Measurements from ENCODE around the gene FTCD. TPM values are rescaled to one million over a fixed set of nuclear protein-coding genes. Genes with fewer than 3 reads are reported as not detected.
"Not testable (repeated sequence)": the region's sequence is repeated elsewhere in the genome, so short reads cannot be mapped to it uniquely, and the experiment has no call there.

Gene FTCD
- total RNA-seq, 1 experiment from 2014 or later: 0.36 TPM

- DNase-seq (ENCODE audit: low read depth): not testable (repeated sequence)
Observed at GRCh38 chr21:46140352-46141003, 14.9 kb downstream of the FTCD start.

- no peak for DNase-seq (ENCODE audit: low read depth)
Observed at GRCh38 chr21:46139686-46140085, 15.7 kb downstream of the FTCD start.

- DNase-seq (ENCODE audit: low read depth): no peak
Observed at GRCh38 chr21:46138383-46138970, 16.9 kb downstream of the FTCD start.

GRCh38 chr21:46137908-46138307 lies 17.5 kb downstream of the FTCD start:
- DNase-seq (ENCODE audit: low read depth): no peak

GRCh38 chr21:46136739-46137349 lies 18.5 kb downstream of the FTCD start:
- no peak for DNase-seq (ENCODE audit: low read depth)

GRCh38 chr21:46135782-46136395 lies 19.5 kb downstream of the FTCD start:
- no peak for DNase-seq (ENCODE audit: low read depth)

- DNase-seq (ENCODE audit: low read depth): no peak
Observed at GRCh38 chr21:46131838-46132651, 23.3 kb downstream of the FTCD start.

- DNase-seq (ENCODE audit: low read depth): no peak
Observed at GRCh38 chr21:46131588-46131837, 23.9 kb downstream of the FTCD start.

GRCh38 chr21:46130831-46131587 lies 24.4 kb downstream of the FTCD start:
- no peak for DNase-seq (ENCODE audit: low read depth)

- no peak for DNase-seq (ENCODE audit: low read depth)
Observed at GRCh38 chr21:46129846-46130651, 25.3 kb downstream of the FTCD start.

GRCh38 chr21:46128933-46129571 lies 26.3 kb downstream of the FTCD start:
- DNase-seq (ENCODE audit: low read depth): no peak

GRCh38 chr21:46128106-46128932 lies 27.1 kb downstream of the FTCD start:
- peak; percentile 68 for DNase-seq (ENCODE audit: low read depth)

- no peak for DNase-seq (ENCODE audit: low read depth)
Observed at GRCh38 chr21:46127239-46128105, 27.9 kb downstream of the FTCD start.

- no peak for DNase-seq (ENCODE audit: low read depth)
Observed at GRCh38 chr21:46126309-46127238, 28.8 kb downstream of the FTCD start.

- no peak for DNase-seq (ENCODE audit: low read depth)
Observed at GRCh38 chr21:46125846-46126301, 29.5 kb downstream of the FTCD start.

- no peak for DNase-seq (ENCODE audit: low read depth)
Observed at GRCh38 chr21:46124926-46125845, 30.2 kb downstream of the FTCD start.
